Measurements from ENCODE around the gene C17orf78.

The C17orf78 gene

DNA sequence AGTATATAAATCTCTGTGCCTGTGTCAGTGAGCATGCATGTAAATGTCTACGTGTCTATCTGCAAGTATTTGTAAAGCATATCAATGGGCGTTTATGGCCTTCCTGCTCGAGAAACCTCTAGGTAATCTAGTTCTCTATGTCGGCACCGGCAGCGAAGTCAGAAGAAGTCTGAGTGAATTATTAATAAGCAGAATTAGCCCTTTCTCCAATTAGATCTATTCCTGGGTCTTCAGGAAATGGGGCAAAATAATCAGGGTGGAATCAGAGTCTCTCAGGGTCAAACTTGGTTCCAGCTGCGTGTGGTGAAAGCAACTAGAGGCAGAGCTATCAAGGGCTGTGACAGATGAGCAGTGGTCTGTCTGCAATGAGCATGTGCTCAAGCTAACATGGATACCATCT, at the start of gene C17orf78:
C17orf78 (plus strand) TSS at position 280 of the 400 bp plus-strand sequence; CDS start at position 388, 108 bp downstream.
- no peak for TF ChIP-seq CTCF (IDR thresholded peaks at IDR 0.05; ENCODE audit: borderline replicate concordance, control extremely low read depth, extremely low read depth, insufficient read depth, missing control alignments)
- in situ Hi-C loops (cut with MboI; ENCODE audit: low sequenced_read_pairs, unreplicated experiment) = no loop called here
- DNase-seq (ENCODE audit: low spot score) = no peak

- in situ Hi-C loops (cut with MboI; ENCODE audit: low sequenced_read_pairs, unreplicated experiment) = no loop called here
- TF ChIP-seq CTCF (IDR thresholded peaks at IDR 0.05; ENCODE audit: borderline replicate concordance, control extremely low read depth, extremely low read depth, insufficient read depth, missing control alignments) = no peak
- DNase-seq (ENCODE audit: low spot score) = no peak
Observed at GRCh38 chr17:37327341-37328090, 48.3 kb upstream of the C17orf78 start.

GRCh38 chr17:37338847-37339246, 36.9 kb upstream of the C17orf78 start:
- TF ChIP-seq CTCF (IDR thresholded peaks at IDR 0.05; ENCODE audit: borderline replicate concordance, control extremely low read depth, extremely low read depth, insufficient read depth, missing control alignments) = no peak
- DNase-seq (ENCODE audit: low spot score) = no peak
- in situ Hi-C loops (cut with MboI; ENCODE audit: low sequenced_read_pairs, unreplicated experiment) = no loop called here

GRCh38 chr17:37339321-37339720, 36.5 kb upstream of the C17orf78 start:
- TF ChIP-seq CTCF (IDR thresholded peaks at IDR 0.05; ENCODE audit: borderline replicate concordance, control extremely low read depth, extremely low read depth, insufficient read depth, missing control alignments) = no peak
- in situ Hi-C loops (cut with MboI; ENCODE audit: low sequenced_read_pairs, unreplicated experiment) = no loop called here
- no peak for DNase-seq (ENCODE audit: low spot score)

DNA sequence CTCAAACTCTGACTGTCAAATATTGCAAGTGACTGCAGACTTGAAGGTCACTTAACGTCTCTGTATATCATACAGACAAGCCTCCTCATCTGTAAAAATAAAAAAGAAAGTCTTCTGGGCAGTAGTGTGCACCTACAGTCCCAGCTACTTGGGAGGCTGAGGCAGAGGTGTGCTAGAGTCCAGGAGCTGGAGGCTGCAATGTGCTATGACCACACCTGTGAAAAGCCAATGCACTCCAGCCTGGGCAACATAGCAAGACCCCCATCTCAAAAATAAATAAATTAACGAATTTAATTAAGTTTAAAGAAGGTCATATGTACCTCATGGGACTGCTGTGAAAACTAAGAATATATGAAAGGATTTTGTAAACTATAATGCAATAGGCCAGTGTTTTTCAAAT, 35.0 kb upstream of the C17orf78 start:
- TF ChIP-seq CTCF (IDR thresholded peaks at IDR 0.05; ENCODE audit: borderline replicate concordance, control extremely low read depth, extremely low read depth, insufficient read depth, missing control alignments) = no peak
- in situ Hi-C loops (cut with MboI; ENCODE audit: low sequenced_read_pairs, unreplicated experiment) = no loop called here
- DNase-seq (ENCODE audit: low spot score) = no peak

GRCh38 chr17:37342589-37342988, 33.2 kb upstream of the C17orf78 start:
- in situ Hi-C loops (cut with MboI; ENCODE audit: low sequenced_read_pairs, unreplicated experiment) = no loop called here
- TF ChIP-seq CTCF (IDR thresholded peaks at IDR 0.05; ENCODE audit: borderline replicate concordance, control extremely low read depth, extremely low read depth, insufficient read depth, missing control alignments) = no peak
- DNase-seq (ENCODE audit: low spot score) = no peak

Data from GM13976 (cell line).